Measurements from ENCODE around the gene PCSK7. TPM values are rescaled to one million over a fixed set of nuclear protein-coding genes. Genes with fewer than 3 reads are reported as not detected.

Gene PCSK7
- total and polyA plus RNA-seq, 2 donors (not counting 3 experiments of a cell fraction or from before 2014, with no cell fraction given) = 40.8 to 72.7 TPM

DNA sequence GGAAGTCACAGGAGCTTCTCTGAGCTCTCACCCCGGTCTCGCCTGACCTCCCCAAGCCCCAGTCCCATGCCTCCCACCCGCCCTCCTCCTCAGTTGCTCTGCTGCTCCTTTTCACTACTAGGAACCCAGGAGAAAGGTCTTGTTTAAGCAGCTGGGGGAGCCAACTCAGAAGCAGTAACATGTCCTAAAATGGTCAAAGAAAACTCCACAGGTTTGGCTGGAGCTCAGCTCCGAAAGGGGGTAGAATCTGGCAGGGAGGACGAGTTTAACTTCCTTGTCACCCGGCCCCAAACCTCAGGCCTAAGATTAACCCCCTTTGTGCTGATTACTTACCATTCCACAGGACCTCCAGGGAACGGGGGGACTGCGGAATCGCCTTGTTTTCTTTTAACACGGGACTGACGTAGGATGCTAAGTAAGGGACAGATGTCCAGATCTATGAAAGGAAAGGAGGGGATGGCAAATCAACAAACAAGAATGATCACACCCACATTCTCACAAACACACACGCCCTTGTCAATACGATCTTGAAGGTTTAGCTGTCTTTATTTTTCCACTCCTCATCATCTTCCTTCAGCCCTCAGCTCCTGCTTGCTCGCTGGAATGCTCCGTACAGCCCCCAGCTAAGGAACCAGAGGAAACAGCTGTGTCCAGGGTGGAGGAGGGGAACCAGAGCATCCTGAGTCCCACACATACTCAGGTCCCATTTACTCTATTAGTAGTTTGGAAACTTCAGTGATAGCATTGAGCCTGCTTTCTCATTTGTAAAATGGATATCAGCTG is 13.5 kb downstream of the PCSK7 start:
- Histone ChIP-seq H3K4me3 (replicated peaks in 1 of 3; ENCODE audit: insufficient read depth in 1 of 3, low read depth in 1 of 3, low read length in 3 of 3) (no peak overlapping the region), H2AFZ (ENCODE audit: low read depth, low read length) (no peak overlapping the region), H3K79me2 (ENCODE audit: control insufficient read depth, insufficient read depth, low read length) (no peaks in the 10 kb centered on the region), H3K4me2 (ENCODE audit: insufficient read depth, low read length) (no peak overlapping the region), H3K9me3 (replicated peaks; ENCODE audit: control insufficient read depth, insufficient read depth, low read length) (no peaks in the 10 kb centered on the region), H3K27ac (ENCODE audit: insufficient read depth, low read depth, low read length) (no peak overlapping the region), H3K4me1 (ENCODE audit: control insufficient read depth, extremely low read depth, insufficient read depth, low read length) (peaks cover 11% of the 10 kb centered on the region), H3K9ac (replicated peaks; ENCODE audit: extremely low read depth, insufficient read depth, low read length) (no peak overlapping the region), H4K20me1 (replicated peaks; ENCODE audit: control insufficient read depth, extremely low read depth, insufficient read depth, low read length) (no peaks in the 10 kb centered on the region), H3K27me3 (ENCODE audit: control insufficient read depth in 2 of 2, insufficient read depth in 2 of 2, low read length in 2 of 2) (no peaks in the 10 kb centered on the region), H3K9me1 (replicated peaks; ENCODE audit: control insufficient read depth, extremely low read depth, insufficient read depth, low read length) (no peaks in the 10 kb centered on the region), H3K36me3 (ENCODE audit: control insufficient read depth in 2 of 2, extremely low read depth in 1 of 2, insufficient read depth in 2 of 2, low read length in 2 of 2) (peaks cover 2 to 24% of the 10 kb centered on the region in 2 experiments)
- dilution Hi-C loops (cut with MboI; ENCODE audit: extremely low pct_ligation_motif_present, low sequenced_read_pairs) = no loop called here
- intact Hi-C loops (cut with micrococcal nuclease) = no loop called here
- peak; percentile 28 for FAIRE-seq
- POLR2A ChIA-PET = no interaction called here
- TF ChIP-seq FOS (IDR thresholded peaks at IDR 0.05; ENCODE audit: borderline replicate concordance, insufficient read depth, low read length) = no peak
- no peak for TF ChIP-seq POLR2A (IDR thresholded peaks at IDR 0.05; ENCODE audit: low read depth, low read length)
- TF ChIP-seq MYC (IDR thresholded peaks at IDR 0.05; ENCODE audit: low read depth, low read length) = no peak
- TF ChIP-seq GATA2 (IDR thresholded peaks at IDR 0.05; ENCODE audit: insufficient read depth, insufficient read length, low read depth, low read length) = no peak
- no peak for TF ChIP-seq CTCF (IDR thresholded peaks at IDR 0.05; ENCODE audit: extremely low read depth in 1 of 2, insufficient read depth in 1 of 2, low read depth in 1 of 2, low read length in 2 of 2)
- no peak for TF ChIP-seq POLR2AphosphoS5 (IDR thresholded peaks at IDR 0.05; ENCODE audit: insufficient read depth, low read depth, low read length)
- no peak for TF ChIP-seq MAX (IDR thresholded peaks at IDR 0.05; ENCODE audit: insufficient read depth, insufficient read length)
- no peak for TF ChIP-seq JUN (IDR thresholded peaks at IDR 0.05; ENCODE audit: borderline replicate concordance, insufficient read depth, insufficient read length, low read depth)
- no peak for TF ChIP-seq EZH2 (IDR thresholded peaks at IDR 0.05; ENCODE audit: borderline replicate concordance, low read depth, low read length, severe bottlenecking)
- CTCF ChIA-PET = interaction anchor here (1.2 to 3.7 kb wide), 4 partner anchors 8 to 427 kb away, joined by 3 to 17 read pairs (median 6); partner anchors contain the start of gene APOA5
- BruUV-seq (replicated peaks) = no TSS peak
- peak; percentile 35 for DNase-seq (ENCODE audit: low read depth, low spot score)
